Subcutaneous abdominal adipose tissue (tissue), 5 donors: ENCODE data around the gene RTRAF.

ENCODE experiments used
- H3K27ac ChIP-seq: one replicate; pipeline ENCODE4 v1.7.0; 2013; ENCODE audit warnings: low read depth, mild to moderate bottlenecking, inconsistent platforms, low read length, moderate library complexity
- H3K27me3 ChIP-seq, 5 donors: one replicate each; pipeline ENCODE4 v1.7.0; 2013; ENCODE audit warnings: low read length in 5 of 5, inconsistent platforms in 1 of 5; ENCODE audit not compliant: control insufficient read depth in 5 of 5, insufficient read depth in 4 of 5
- H3K36me3 ChIP-seq, 5 donors: one replicate each; pipeline ENCODE4 v1.7.0; 2013; ENCODE audit warnings: low read length in 5 of 5; ENCODE audit not compliant: control insufficient read depth in 5 of 5, insufficient read depth in 5 of 5
- H3K4me1 ChIP-seq, 5 donors: one replicate each; pipeline ENCODE4 v1.7.0; 2013; ENCODE audit warnings: low read length in 5 of 5, mild to moderate bottlenecking in 3 of 5, moderate library complexity in 1 of 5; ENCODE audit not compliant: control insufficient read depth in 5 of 5, insufficient read depth in 5 of 5
- H3K4me3 ChIP-seq, 5 donors: one replicate each; pipeline ENCODE4 v1.7.0; 2013; ENCODE audit warnings: low read length in 5 of 5, low read depth in 1 of 5
- H3K9ac ChIP-seq, 5 donors: one replicate each; pipeline ENCODE4 v1.7.0; 2013; ENCODE audit warnings: low read length in 5 of 5, mild to moderate bottlenecking in 4 of 5, moderate library complexity in 3 of 5
- H3K9me3 ChIP-seq, 5 donors: one replicate each; pipeline ENCODE4 v1.7.0; 2013; ENCODE audit warnings: low read length in 5 of 5; ENCODE audit not compliant: control insufficient read depth in 5 of 5
- donor health status: healthy.
- donor health status: healthy.
- donor health status: healthy.
- donor health status: healthy.
- donor health status: healthy.

Gene RTRAF

DNA sequence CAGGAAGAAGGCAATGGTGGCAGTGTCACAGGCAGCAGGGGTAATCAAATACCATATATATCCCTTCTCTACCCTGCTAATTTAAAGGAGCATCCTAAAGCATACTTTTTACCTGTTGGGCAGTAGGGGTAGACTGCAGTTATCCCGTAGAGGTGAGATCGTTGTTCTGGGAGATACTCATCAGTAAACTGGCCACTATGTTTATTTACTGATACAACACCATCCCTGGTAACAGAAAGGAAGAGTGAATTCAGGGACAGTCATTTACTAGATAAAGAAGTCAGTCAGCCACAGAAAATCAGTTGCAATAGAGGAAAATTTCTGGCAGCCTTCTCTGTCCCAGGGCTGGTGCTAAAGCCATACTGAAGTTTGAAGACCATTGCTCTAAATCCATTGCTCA lies 16.3 kb downstream of the RTRAF start:
- Histone ChIP-seq H3K9ac (no peak overlapping the region), H3K4me1 (peaks cover 0 to 25% (median 10%) of the 10 kb centered on the region in 5 donors), H3K27me3 (no peaks in the 10 kb centered on the region), H3K9me3 (no peaks in the 10 kb centered on the region), H3K4me3 (no peak overlapping the region), H3K36me3 (peaks cover 73 to 97% (median 83%) of the 10 kb centered on the region in 5 donors), H3K27ac (no peak overlapping the region)

DNA sequence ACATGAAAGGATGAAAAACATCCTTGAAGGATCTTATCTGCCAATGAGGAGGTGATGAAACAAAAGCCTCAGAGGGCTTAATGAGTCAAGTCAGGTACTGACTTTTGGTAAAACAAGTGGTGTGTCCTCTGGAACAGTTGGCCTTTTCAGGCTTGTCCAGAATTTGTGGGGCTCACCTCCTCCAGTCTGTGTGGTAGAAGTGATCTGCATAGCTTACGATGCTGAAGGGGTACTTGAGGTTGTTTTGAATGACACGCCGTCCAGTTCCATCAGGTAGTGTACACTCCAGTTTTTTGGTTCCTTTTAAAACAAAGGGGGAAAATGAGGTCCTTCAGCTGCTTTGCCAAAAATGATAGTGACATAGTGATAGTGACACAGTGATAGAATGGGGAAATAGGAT lies 17.0 kb downstream of the RTRAF start:
- no peaks in the 10 kb centered on the region for H3K27me3 ChIP-seq
- H3K27ac ChIP-seq: no peak overlapping the region
- peaks cover 75 to 98% (median 85%) of the 10 kb centered on the region in 5 donors for H3K36me3 ChIP-seq
- no peak overlapping the region for H3K4me3 ChIP-seq
- H3K9me3 ChIP-seq: no peaks in the 10 kb centered on the region
- H3K9ac ChIP-seq: no peak overlapping the region
- H3K4me1 ChIP-seq: peaks cover under 1 to 21% (median 12%) of the 10 kb centered on the region in 5 donors

GRCh38 chr14:52007211-52007610 lies 17.9 kb downstream of the RTRAF start:
- no peaks in the 10 kb centered on the region for H3K27me3 ChIP-seq
- peaks cover 3 to 27% (median 20%) of the 10 kb centered on the region in 5 donors for H3K4me1 ChIP-seq
- H3K36me3 ChIP-seq: peaks cover 68 to 95% (median 82%) of the 10 kb centered on the region in 5 donors
- H3K4me3 ChIP-seq: no peak overlapping the region
- H3K9ac ChIP-seq: no peak overlapping the region
- no peaks in the 10 kb centered on the region for H3K9me3 ChIP-seq
- no peak overlapping the region for H3K27ac ChIP-seq

- no peak overlapping the region for H3K9ac ChIP-seq
- no peak overlapping the region for H3K27ac ChIP-seq
- H3K27me3 ChIP-seq: no peaks in the 10 kb centered on the region
- H3K4me1 ChIP-seq: peaks cover 3 to 27% (median 22%) of the 10 kb centered on the region in 5 donors
- H3K36me3 ChIP-seq: peaks cover 65 to 90% (median 78%) of the 10 kb centered on the region in 5 donors
- H3K9me3 ChIP-seq: no peaks in the 10 kb centered on the region
- H3K4me3 ChIP-seq: no peak overlapping the region
These were observed 18.3 kb downstream of the RTRAF start for GRCh38 chr14:52007637-52008036.

DNA sequence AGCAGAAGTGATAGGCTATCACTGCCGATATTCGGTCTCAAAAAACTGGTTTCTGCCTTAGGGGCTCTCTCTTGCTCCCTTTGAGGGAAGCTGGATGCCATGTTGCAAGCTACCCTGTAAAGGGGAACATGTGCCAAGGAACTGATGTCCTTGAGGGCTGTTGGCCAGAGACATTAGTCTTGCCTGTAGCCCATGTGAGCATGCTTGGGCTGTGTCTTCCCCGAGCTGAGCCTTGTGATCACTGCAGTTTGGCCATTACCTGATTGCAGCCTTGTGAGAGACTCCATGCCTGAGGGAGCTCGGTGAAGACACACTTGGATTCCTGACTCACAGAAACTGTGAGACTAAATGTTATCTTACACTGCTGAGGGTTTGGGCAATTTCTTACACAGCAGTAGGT lies 18.8 kb downstream of the RTRAF start:
- Histone ChIP-seq H3K36me3 (peaks cover 62 to 85% (median 76%) of the 10 kb centered on the region in 5 donors), H3K9me3 (no peaks in the 10 kb centered on the region), H3K9ac (no peak overlapping the region), H3K4me3 (no peak overlapping the region), H3K4me1 (peaks cover 4 to 27% (median 23%) of the 10 kb centered on the region in 5 donors), H3K27me3 (no peaks in the 10 kb centered on the region), H3K27ac (no peak overlapping the region)

- no peaks in the 10 kb centered on the region for H3K9me3 ChIP-seq
These were observed 20.9 kb downstream of the RTRAF start for GRCh38 chr14:52010173-52010693.

GRCh38 chr14:52011523-52011922 lies 22.2 kb downstream of the RTRAF start:
- no peaks in the 10 kb centered on the region for H3K9me3 ChIP-seq
- no peak overlapping the region for H3K9ac ChIP-seq
- peaks cover 12 to 53% (median 52%) of the 10 kb centered on the region in 5 donors for H3K4me1 ChIP-seq
- no peaks in the 10 kb centered on the region for H3K27me3 ChIP-seq
- H3K36me3 ChIP-seq: peaks cover 29 to 69% (median 53%) of the 10 kb centered on the region in 5 donors
- peak overlapping the region in 1 of 5 donors; percentile 10 for H3K4me3 ChIP-seq
- H3K27ac ChIP-seq: peak overlapping the region; percentile 69

More at GRCh38 chr14:52010173-52010693, 20.9 kb downstream of the RTRAF start:
- no peak overlapping the region for H3K9ac ChIP-seq
- H3K27me3 ChIP-seq: no peaks in the 10 kb centered on the region
- H3K4me3 ChIP-seq: no peak overlapping the region
- no peak overlapping the region for H3K27ac ChIP-seq
- peaks cover 12 to 41% (median 39%) of the 10 kb centered on the region in 5 donors for H3K4me1 ChIP-seq
- H3K36me3 ChIP-seq: peaks cover 41 to 79% (median 66%) of the 10 kb centered on the region in 5 donors

- Histone ChIP-seq H3K36me3 (peaks cover 19 to 58% (median 44%) of the 10 kb centered on the region in 5 donors), H3K4me3 (no peak overlapping the region), H3K27me3 (no peaks in the 10 kb centered on the region), H3K4me1 (peaks cover 17 to 63% (median 62%) of the 10 kb centered on the region in 5 donors), H3K9ac (no peak overlapping the region), H3K9me3 (no peaks in the 10 kb centered on the region), H3K27ac (peak overlapping the region; percentile 69)
These were observed 23.3 kb downstream of the RTRAF start for GRCh38 chr14:52012635-52013034.

- Histone ChIP-seq H3K4me1 (peaks cover 17 to 76% (median 62%) of the 10 kb centered on the region in 5 donors), H3K27ac (peak overlapping the region; percentile 54), H3K9ac (no peak overlapping the region), H3K27me3 (no peaks in the 10 kb centered on the region), H3K9me3 (no peaks in the 10 kb centered on the region), H3K4me3 (no peak overlapping the region), H3K36me3 (peaks cover 7 to 50% (median 39%) of the 10 kb centered on the region in 5 donors)
These were observed 24.7 kb downstream of the RTRAF start for GRCh38 chr14:52013984-52014600.

DNA sequence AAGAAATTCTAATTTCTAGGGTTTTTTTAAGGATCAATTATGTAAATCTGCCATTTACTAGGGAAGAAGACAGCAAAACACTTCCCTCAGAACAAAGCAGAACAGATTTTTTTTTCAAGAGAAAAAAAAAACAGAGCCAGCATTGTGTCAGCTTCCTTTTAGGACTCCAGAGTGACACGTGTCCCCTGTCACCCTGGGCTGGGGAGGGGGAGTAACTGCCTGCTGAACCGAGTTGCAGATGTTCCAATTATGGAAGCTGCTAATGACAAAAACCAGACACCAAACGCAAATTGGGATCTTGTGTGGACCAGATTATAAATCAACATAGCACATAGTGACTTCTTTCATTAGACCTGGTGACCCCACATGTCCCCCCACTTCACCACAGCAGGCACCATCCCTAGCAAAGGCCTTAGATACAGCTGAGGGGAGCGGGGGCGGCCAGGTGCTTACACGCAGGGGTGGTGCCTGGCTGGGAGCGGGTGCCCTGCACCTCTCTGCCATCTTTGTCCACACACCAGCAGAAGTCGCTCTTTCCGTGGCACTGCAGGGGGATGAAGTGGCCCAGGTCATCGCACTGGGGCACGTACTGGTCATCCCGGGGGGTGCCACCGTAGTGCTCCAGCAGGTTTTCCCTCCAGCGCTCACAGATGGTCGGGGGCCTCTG lies 25.4 kb downstream of the RTRAF start:
- H3K4me1 ChIP-seq: peaks cover 17 to 83% (median 62%) of the 10 kb centered on the region in 5 donors
- peaks cover 4 to 49% (median 34%) of the 10 kb centered on the region in 5 donors for H3K36me3 ChIP-seq
- no peak overlapping the region for H3K9ac ChIP-seq

More for the DNA sequence above, 25.4 kb downstream of the RTRAF start:
- no peaks in the 10 kb centered on the region for H3K9me3 ChIP-seq
- peak overlapping the region; percentile 54 for H3K27ac ChIP-seq
- no peak overlapping the region for H3K4me3 ChIP-seq
- no peaks in the 10 kb centered on the region for H3K27me3 ChIP-seq
